ENCODE results near the gene OTULIN. TPM values are rescaled to one million over a fixed set of nuclear protein-coding genes. Genes with fewer than 3 reads are reported as not detected.

OTULIN gene
- total RNA-seq, 1 donor from 2014 or later, result 28.1 TPM

DNA sequence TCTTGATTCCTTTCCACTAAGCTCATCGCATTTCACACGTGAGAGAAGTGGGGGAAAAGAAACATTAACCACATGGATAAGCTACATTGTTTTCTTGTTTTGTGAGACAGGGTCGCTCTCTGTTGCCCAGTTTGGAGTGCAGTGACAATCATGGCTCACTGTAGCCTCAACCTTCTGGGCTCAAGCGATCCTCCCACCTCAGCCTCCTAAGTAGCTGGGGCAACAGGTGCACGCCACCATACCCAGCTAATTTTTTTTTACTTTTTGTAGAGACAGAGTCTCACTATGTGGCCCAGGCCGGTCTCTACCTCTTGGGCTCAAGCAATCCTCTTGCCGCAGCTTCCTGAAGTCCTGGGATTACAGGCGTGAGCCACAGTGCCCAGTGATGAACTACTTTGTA is 2.8 kb downstream of the OTULIN start:
- Histone ChIP-seq H2AFZ (ENCODE audit: low read depth, low read length) (no peak overlapping the region), H3K4me3 (ENCODE audit: insufficient read depth, low read depth, low read length) (no peak overlapping the region), H3K27me3 (ENCODE audit: insufficient read depth, low read length) (no peaks in the 10 kb centered on the region), H4K20me1 (ENCODE audit: insufficient read depth, low read length) (peaks cover 62% of the 10 kb centered on the region), H3K27ac (ENCODE audit: low read depth, low read length) (no peak overlapping the region), H3K79me2 (ENCODE audit: insufficient read depth, low read length) (peaks cover 74% of the 10 kb centered on the region), H3K36me3 (ENCODE audit: insufficient read depth, low read length) (no peaks in the 10 kb centered on the region), H3K9me3 (ENCODE audit: insufficient read depth, low read depth, low read length) (no peaks in the 10 kb centered on the region), H3K9ac (ENCODE audit: low read length) (no peak overlapping the region), H3K4me2 (ENCODE audit: low read length) (no peak overlapping the region), H3K4me1 (ENCODE audit: insufficient read depth, low read length) (peaks cover 34% of the 10 kb centered on the region)
- FAIRE-seq (no peak), DNase-seq (ENCODE audit: low read depth) (no peak)
- Mint-ChIP-seq H3K4me3 (ENCODE audit: unreplicated experiment) (no peak overlapping the region), H3K4me1 (ENCODE audit: low read depth, unreplicated experiment) (peaks cover 32% of the 10 kb centered on the region), H3K27ac (ENCODE audit: unreplicated experiment) (no peak overlapping the region), H3K9me3 (ENCODE audit: unreplicated experiment) (no peaks in the 10 kb centered on the region), H3K27me3 (ENCODE audit: low read depth, unreplicated experiment) (no peaks in the 10 kb centered on the region), H3K36me3 (ENCODE audit: low read depth, unreplicated experiment) (no peaks in the 10 kb centered on the region)
- no peak for TF ChIP-seq EZH2 (IDR thresholded peaks at IDR 0.05; ENCODE audit: insufficient read depth, low read length)
- TF ChIP-seq, protein P1, sequence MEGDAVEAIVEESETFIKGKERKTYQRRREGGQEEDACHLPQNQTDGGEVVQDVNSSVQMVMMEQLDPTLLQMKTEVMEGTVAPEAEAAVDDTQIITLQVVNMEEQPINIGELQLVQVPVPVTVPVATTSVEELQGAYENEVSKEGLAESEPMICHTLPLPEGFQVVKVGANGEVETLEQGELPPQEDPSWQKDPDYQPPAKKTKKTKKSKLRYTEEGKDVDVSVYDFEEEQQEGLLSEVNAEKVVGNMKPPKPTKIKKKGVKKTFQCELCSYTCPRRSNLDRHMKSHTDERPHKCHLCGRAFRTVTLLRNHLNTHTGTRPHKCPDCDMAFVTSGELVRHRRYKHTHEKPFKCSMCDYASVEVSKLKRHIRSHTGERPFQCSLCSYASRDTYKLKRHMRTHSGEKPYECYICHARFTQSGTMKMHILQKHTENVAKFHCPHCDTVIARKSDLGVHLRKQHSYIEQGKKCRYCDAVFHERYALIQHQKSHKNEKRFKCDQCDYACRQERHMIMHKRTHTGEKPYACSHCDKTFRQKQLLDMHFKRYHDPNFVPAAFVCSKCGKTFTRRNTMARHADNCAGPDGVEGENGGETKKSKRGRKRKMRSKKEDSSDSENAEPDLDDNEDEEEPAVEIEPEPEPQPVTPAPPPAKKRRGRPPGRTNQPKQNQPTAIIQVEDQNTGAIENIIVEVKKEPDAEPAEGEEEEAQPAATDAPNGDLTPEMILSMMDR (IDR thresholded peaks at IDR 0.05; ENCODE audit: insufficient read depth, low read depth, low read length), result no peak

DNA sequence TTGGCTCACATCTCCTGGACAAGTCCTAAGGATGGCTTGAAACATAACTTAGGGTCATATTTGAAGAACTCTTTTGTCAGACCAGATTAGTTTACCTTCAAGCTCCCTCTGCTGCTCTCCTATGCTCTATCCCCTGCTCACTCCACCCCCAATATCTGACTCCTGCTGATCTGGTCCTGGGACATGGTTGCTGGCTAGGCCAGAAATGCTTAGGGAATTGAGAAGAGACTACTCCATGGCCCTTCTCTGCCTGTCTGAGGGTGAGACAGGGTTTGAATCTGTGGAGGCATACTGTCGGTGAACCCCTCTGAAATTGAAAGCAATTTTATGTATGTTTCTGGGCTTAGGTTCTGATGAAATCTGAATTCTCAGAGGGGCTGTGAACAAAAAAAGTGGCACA is 3.3 kb downstream of the OTULIN start:
- H3K4me1 ChIP-seq (ENCODE audit: insufficient read depth, low read length), result peaks cover 34% of the 10 kb centered on the region
- no peak overlapping the region for H3K27ac ChIP-seq (ENCODE audit: low read depth, low read length)
- H3K4me2 ChIP-seq (ENCODE audit: low read length), result no peak overlapping the region
- Mint-ChIP-seq H3K4me1 (ENCODE audit: low read depth, unreplicated experiment) (peaks cover 37% of the 10 kb centered on the region), H3K36me3 (ENCODE audit: low read depth, unreplicated experiment) (no peaks in the 10 kb centered on the region), H3K4me3 (ENCODE audit: unreplicated experiment) (no peak overlapping the region), H3K27me3 (ENCODE audit: low read depth, unreplicated experiment) (no peaks in the 10 kb centered on the region), H3K27ac (ENCODE audit: unreplicated experiment) (no peak overlapping the region), H3K9me3 (ENCODE audit: unreplicated experiment) (no peaks in the 10 kb centered on the region)
- no peaks in the 10 kb centered on the region for H3K9me3 ChIP-seq (ENCODE audit: insufficient read depth, low read depth, low read length)
- no peaks in the 10 kb centered on the region for H3K27me3 ChIP-seq (ENCODE audit: insufficient read depth, low read length)
- H3K79me2 ChIP-seq (ENCODE audit: insufficient read depth, low read length), result peaks cover 79% of the 10 kb centered on the region
- no peak for DNase-seq (ENCODE audit: low read depth)
- no peak overlapping the region for H3K4me3 ChIP-seq (ENCODE audit: insufficient read depth, low read depth, low read length)
- no peak overlapping the region for H3K9ac ChIP-seq (ENCODE audit: low read length)
- no peak for TF ChIP-seq EZH2 (IDR thresholded peaks at IDR 0.05; ENCODE audit: insufficient read depth, low read length)
- TF ChIP-seq, protein P1 (IDR thresholded peaks at IDR 0.05; ENCODE audit: insufficient read depth, low read depth, low read length), result no peak
- no peak overlapping the region for H2AFZ ChIP-seq (ENCODE audit: low read depth, low read length)
- H4K20me1 ChIP-seq (ENCODE audit: insufficient read depth, low read length), result peaks cover 67% of the 10 kb centered on the region
- no peak for FAIRE-seq
- H3K36me3 ChIP-seq (ENCODE audit: insufficient read depth, low read length), result no peaks in the 10 kb centered on the region

DNA sequence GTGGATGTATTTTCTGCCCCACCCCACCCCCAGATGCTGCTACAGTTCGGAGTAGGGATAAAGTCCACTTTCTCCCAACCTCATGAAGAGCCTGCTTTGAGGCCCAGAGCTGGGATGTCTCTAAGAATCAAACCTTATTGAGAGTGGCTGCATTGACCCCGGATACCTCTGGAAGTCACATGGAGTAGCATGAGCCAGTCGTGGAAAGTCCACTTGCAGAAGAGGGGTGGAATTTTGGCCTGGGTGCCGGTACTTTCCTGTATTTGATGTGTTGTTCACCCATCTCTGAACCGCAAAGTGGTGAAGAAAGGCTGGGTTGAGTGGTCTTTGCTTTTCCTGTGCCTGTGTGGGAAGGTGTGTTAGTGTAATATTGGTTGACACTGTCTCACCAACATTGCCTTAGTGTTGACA is 3.7 kb downstream of the OTULIN start:
- no peak for DNase-seq (ENCODE audit: low read depth)
- Histone ChIP-seq H3K9me3 (ENCODE audit: insufficient read depth, low read depth, low read length) (no peaks in the 10 kb centered on the region), H3K27me3 (ENCODE audit: insufficient read depth, low read length) (no peaks in the 10 kb centered on the region), H3K4me2 (ENCODE audit: low read length) (no peak overlapping the region), H3K79me2 (ENCODE audit: insufficient read depth, low read length) (peaks cover 83% of the 10 kb centered on the region), H3K9ac (ENCODE audit: low read length) (no peak overlapping the region), H2AFZ (ENCODE audit: low read depth, low read length) (no peak overlapping the region), H3K4me3 (ENCODE audit: insufficient read depth, low read depth, low read length) (no peak overlapping the region), H3K4me1 (ENCODE audit: insufficient read depth, low read length) (peaks cover 32% of the 10 kb centered on the region), H3K27ac (ENCODE audit: low read depth, low read length) (no peak overlapping the region), H3K36me3 (ENCODE audit: insufficient read depth, low read length) (no peaks in the 10 kb centered on the region), H4K20me1 (ENCODE audit: insufficient read depth, low read length) (peaks cover 69% of the 10 kb centered on the region)
- Mint-ChIP-seq H3K27ac (ENCODE audit: unreplicated experiment) (no peak overlapping the region), H3K27me3 (ENCODE audit: low read depth, unreplicated experiment) (no peaks in the 10 kb centered on the region), H3K4me3 (ENCODE audit: unreplicated experiment) (no peak overlapping the region), H3K9me3 (ENCODE audit: unreplicated experiment) (no peaks in the 10 kb centered on the region), H3K36me3 (ENCODE audit: low read depth, unreplicated experiment) (no peaks in the 10 kb centered on the region), H3K4me1 (ENCODE audit: low read depth, unreplicated experiment) (peaks cover 38% of the 10 kb centered on the region)
- TF ChIP-seq, protein P1 (IDR thresholded peaks at IDR 0.05; ENCODE audit: insufficient read depth, low read depth, low read length), result no peak
- TF ChIP-seq EZH2 (IDR thresholded peaks at IDR 0.05; ENCODE audit: insufficient read depth, low read length), result no peak
- no peak for FAIRE-seq

Data from astrocyte (in vitro differentiated cells and primary cell).